ENCODE measurements around the gene TMEM242. TPM values are rescaled to one million over a fixed set of nuclear protein-coding genes. Genes with fewer than 3 reads are reported as not detected.

TMEM242 gene
- total RNA-seq, 6 experiments from 2014 or later, result 4.4 to 8.8 (median 7.3) TPM

- Histone ChIP-seq H3K27me3 (no peaks in the 10 kb centered on the region), H3K4me3 (no peak overlapping the region), H3K9me3 (no peaks in the 10 kb centered on the region), H3K27ac (no peak overlapping the region), H3K36me3 (no peaks in the 10 kb centered on the region), H3K4me1 (no peaks in the 10 kb centered on the region)
- intact Hi-C loops (cut with DNase I), result loop anchor here in 1 of 2 donors (10.0 kb wide), 2 partner anchors 271 to 331 kb away; no protein-coding TSS in a partner anchor
- 77% methylated on average over 3 of the region's 3 CpGs for WGBS (ENCODE audit: insufficient coverage, low coverage, low lambda C conversion rate, missing lambda C conversion rate)
- no peak for DNase-seq
- ATAC-seq, result no peak
- TF ChIP-seq, protein P1, sequence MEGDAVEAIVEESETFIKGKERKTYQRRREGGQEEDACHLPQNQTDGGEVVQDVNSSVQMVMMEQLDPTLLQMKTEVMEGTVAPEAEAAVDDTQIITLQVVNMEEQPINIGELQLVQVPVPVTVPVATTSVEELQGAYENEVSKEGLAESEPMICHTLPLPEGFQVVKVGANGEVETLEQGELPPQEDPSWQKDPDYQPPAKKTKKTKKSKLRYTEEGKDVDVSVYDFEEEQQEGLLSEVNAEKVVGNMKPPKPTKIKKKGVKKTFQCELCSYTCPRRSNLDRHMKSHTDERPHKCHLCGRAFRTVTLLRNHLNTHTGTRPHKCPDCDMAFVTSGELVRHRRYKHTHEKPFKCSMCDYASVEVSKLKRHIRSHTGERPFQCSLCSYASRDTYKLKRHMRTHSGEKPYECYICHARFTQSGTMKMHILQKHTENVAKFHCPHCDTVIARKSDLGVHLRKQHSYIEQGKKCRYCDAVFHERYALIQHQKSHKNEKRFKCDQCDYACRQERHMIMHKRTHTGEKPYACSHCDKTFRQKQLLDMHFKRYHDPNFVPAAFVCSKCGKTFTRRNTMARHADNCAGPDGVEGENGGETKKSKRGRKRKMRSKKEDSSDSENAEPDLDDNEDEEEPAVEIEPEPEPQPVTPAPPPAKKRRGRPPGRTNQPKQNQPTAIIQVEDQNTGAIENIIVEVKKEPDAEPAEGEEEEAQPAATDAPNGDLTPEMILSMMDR (IDR thresholded peaks at IDR 0.05), result no peak
- no peak for TF ChIP-seq POLR2A (IDR thresholded peaks at IDR 0.05)
These were observed 10.6 kb upstream of the TMEM242 start for GRCh38 chr6:157333956-157334355.

- Histone ChIP-seq H3K36me3 (no peaks in the 10 kb centered on the region), H3K4me3 (no peak overlapping the region), H3K27ac (no peak overlapping the region), H3K4me1 (no peaks in the 10 kb centered on the region), H3K9me3 (no peaks in the 10 kb centered on the region), H3K27me3 (no peaks in the 10 kb centered on the region)
- intact Hi-C loops (cut with DNase I), result loop anchor here in 1 of 2 donors (10.0 kb wide), 2 partner anchors 271 to 331 kb away; no protein-coding TSS in a partner anchor
- ATAC-seq (no peak), DNase-seq (no peak)
- 93% methylated on average over 4 of the region's 4 CpGs for WGBS (ENCODE audit: insufficient coverage, low coverage, low lambda C conversion rate, missing lambda C conversion rate)
- TF ChIP-seq, protein P1 (IDR thresholded peaks at IDR 0.05), result no peak
- TF ChIP-seq POLR2A (IDR thresholded peaks at IDR 0.05), result no peak
These were observed 10.2 kb upstream of the TMEM242 start for GRCh38 chr6:157333537-157333936.

DNA sequence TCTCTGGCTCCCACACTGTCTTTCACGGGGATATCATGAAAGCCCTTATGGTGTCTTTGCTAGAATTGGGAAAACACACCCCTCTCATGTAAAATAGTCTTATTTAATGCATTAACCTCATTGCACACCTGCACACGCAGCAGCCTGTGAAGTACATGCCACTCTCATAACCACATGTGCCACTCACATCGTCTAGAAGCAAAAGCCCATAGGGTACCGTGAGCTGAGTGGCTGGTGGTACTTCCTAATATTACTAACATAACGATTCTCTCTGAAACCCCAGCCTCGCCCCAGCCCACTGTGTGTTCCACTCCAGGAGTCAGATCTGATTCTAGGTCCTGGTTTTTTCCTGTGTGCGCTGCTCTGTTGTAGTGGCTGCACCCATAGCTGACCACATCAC is 9.5 kb upstream of the TMEM242 start:
- DNase-seq, result no peak

GRCh38 chr6:157330831-157331230 is 7.5 kb upstream of the TMEM242 start:
- DNase-seq, result no peak
- Histone ChIP-seq H3K4me3 (no peak overlapping the region), H3K27me3 (no peaks in the 10 kb centered on the region), H3K36me3 (no peaks in the 10 kb centered on the region), H3K4me1 (no peaks in the 10 kb centered on the region), H3K27ac (no peak overlapping the region), H3K9me3 (no peaks in the 10 kb centered on the region)
- intact Hi-C loops (cut with DNase I), result loop anchor here in 1 of 2 donors (10.0 kb wide), 2 partner anchors 274 to 334 kb away; no protein-coding TSS in a partner anchor
- TF ChIP-seq, protein P1 (IDR thresholded peaks at IDR 0.05), result no peak
- no peak for TF ChIP-seq POLR2A (IDR thresholded peaks at IDR 0.05)
- WGBS (ENCODE audit: insufficient coverage, low coverage, low lambda C conversion rate, missing lambda C conversion rate), result 69% methylated on average over 2 of the region's 2 CpGs
- no peak for ATAC-seq

More for the DNA sequence above, 9.5 kb upstream of the TMEM242 start:
- no peaks in the 10 kb centered on the region for H3K9me3 ChIP-seq
- H3K4me3 ChIP-seq, result no peak overlapping the region
- no peaks in the 10 kb centered on the region for H3K36me3 ChIP-seq
- no peaks in the 10 kb centered on the region for H3K4me1 ChIP-seq
- intact Hi-C loops (cut with DNase I), result loop anchor here in 1 of 2 donors (10.0 kb wide), 2 partner anchors 272 to 332 kb away; no protein-coding TSS in a partner anchor
- no peaks in the 10 kb centered on the region for H3K27me3 ChIP-seq
- no peak overlapping the region for H3K27ac ChIP-seq
- TF ChIP-seq, protein P1 (IDR thresholded peaks at IDR 0.05), result no peak
- no peak for TF ChIP-seq POLR2A (IDR thresholded peaks at IDR 0.05)
- 53% methylated on average over 2 of the region's 7 CpGs for WGBS (ENCODE audit: insufficient coverage, low coverage, low lambda C conversion rate, missing lambda C conversion rate)
- no peak for ATAC-seq

All from right lobe of liver (tissue), 6 donors.